Fibroblast of skin of right biceps (primary cell): ENCODE measurements around the gene PFDN1.

Experiments used
- DNase-seq: peaks from one replicate; pipeline ENCODE4 v3.0.0-alpha.2; 2013

PFDN1 gene

GRCh38 chr5:140328036-140328764 lies 25.3 kb upstream of the PFDN1 start:
- no peak for DNase-seq

GRCh38 chr5:140327589-140327988 lies 24.7 kb upstream of the PFDN1 start:
- DNase-seq: peak; percentile 73

GRCh38 chr5:140325486-140325885 lies 22.6 kb upstream of the PFDN1 start:
- DNase-seq: no peak

- DNase-seq: peak; percentile 83
These were observed 21.8 kb upstream of the PFDN1 start for GRCh38 chr5:140324617-140325241.

GRCh38 chr5:140324041-140324600 lies 21.2 kb upstream of the PFDN1 start:
- peak; percentile 40 for DNase-seq

- DNase-seq: peak; percentile 98
These were observed 20.1 kb upstream of the PFDN1 start for GRCh38 chr5:140322751-140323731.

- no peak for DNase-seq
These were observed 18.9 kb upstream of the PFDN1 start for GRCh38 chr5:140321796-140322195.

- DNase-seq: no peak
These were observed 16.9 kb upstream of the PFDN1 start for GRCh38 chr5:140319833-140320232.

GRCh38 chr5:140318792-140319191 lies 15.9 kb upstream of the PFDN1 start:
- DNase-seq: no peak

GRCh38 chr5:140317859-140318258 lies 15.0 kb upstream of the PFDN1 start:
- DNase-seq: peak; percentile 75

GRCh38 chr5:140312791-140313189 lies 9.9 kb upstream of the PFDN1 start:
- no peak for DNase-seq

GRCh38 chr5:140312067-140312790 lies 9.3 kb upstream of the PFDN1 start:
- peak; percentile 97 for DNase-seq

GRCh38 chr5:140311011-140311467 lies 8.1 kb upstream of the PFDN1 start:
- DNase-seq: peak; percentile 90

- DNase-seq: no peak
These were observed 7.5 kb upstream of the PFDN1 start for GRCh38 chr5:140310434-140310833.

- peak; percentile 29 for DNase-seq
These were observed 6.9 kb upstream of the PFDN1 start for GRCh38 chr5:140309706-140310249.

- no peak for DNase-seq
These were observed 2.6 kb upstream of the PFDN1 start for GRCh38 chr5:140305471-140305870.

- no peak for DNase-seq
These were observed 1.1 kb upstream of the PFDN1 start for GRCh38 chr5:140303966-140304365.

- no peak for DNase-seq
These were observed 1.8 kb downstream of the PFDN1 start for GRCh38 chr5:140301136-140301535.

- DNase-seq: no peak
These were observed 3.8 kb downstream of the PFDN1 start for GRCh38 chr5:140299056-140299455.

- peak; percentile 93 for DNase-seq
These were observed 4.7 kb downstream of the PFDN1 start for GRCh38 chr5:140298183-140298601.

GRCh38 chr5:140297283-140297682 lies 5.6 kb downstream of the PFDN1 start:
- no peak for DNase-seq

- no peak for DNase-seq
These were observed 6.6 kb downstream of the PFDN1 start for GRCh38 chr5:140296289-140296688.
